Measurements from ENCODE around the gene STIM2.
"Not testable (repeated sequence)": the region's sequence is repeated elsewhere in the genome, so short reads cannot be mapped to it uniquely, and the experiment has no call there.

Gene STIM2

DNA sequence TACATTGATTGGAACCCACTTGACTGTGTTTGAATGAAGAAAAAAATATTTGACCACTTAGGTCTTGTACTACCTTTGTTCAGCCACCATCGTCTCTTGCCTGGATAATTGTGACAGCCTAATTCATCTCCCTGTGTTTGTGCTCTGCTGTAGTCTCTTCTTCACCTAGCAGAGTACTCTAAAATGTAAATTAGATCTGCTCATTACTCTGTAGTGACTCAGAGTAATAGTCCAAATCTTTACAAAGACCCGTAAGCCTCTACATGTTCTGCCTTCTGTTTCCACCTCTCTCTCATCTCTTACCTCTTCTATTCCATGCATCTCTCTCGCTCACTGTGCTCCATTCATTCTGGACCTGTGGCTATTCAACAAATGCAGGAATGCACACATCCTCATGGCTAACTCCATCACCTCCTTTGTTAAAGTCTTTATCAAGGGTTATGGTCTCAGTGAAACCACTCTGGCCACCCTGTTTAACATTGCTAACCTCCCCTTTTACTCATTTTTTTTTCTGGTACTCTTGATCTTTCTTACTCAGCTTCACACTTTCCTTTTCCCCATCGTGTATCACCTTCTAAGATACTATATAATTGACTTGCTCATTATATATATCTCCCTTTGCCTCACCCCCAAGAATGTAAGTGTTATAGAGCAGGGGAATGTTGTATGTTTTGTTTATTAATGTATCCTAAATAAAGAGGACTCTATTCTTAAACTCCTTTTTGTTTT, 98.4 kb downstream of the STIM2 start:
- no peak for DNase-seq

DNA sequence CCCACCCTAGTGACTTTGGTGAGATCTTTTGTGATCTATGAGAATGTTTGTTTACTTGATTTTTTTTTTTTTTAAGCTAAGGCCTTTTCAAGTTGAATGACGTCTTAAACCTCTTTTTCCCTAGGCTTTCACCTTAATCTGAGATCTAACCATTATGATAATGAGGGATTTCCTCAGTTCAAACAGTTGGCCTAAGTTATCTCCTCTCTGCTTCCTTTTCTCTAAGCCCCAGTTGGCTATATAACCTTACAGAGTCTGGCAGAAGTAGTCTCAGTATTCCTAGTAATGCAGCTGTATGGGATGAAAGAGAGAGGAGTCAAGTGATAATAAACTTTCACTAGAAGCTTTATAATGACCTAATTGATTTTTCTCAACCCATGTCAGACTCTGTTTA, 99.0 kb downstream of the STIM2 start:
- no peak for DNase-seq

DNA sequence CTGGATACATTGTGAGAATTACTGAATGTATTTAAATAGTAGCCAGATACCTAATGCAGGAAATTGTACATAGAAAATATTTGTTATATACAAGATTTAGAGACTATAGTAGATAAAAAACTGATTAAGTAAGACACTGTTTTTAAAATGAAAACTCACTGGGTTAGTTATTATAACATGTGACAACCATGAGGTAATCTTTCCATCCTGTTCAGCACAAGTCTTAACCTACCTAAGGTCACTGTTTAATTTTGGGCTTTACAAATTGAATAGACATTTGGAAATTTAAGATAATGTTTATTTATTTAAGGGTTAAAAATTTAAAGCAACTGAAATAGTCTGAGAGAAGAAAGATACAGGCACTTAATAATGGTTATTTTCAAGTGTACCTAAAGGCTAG, 102.1 kb downstream of the STIM2 start:
- no peak for DNase-seq

DNA sequence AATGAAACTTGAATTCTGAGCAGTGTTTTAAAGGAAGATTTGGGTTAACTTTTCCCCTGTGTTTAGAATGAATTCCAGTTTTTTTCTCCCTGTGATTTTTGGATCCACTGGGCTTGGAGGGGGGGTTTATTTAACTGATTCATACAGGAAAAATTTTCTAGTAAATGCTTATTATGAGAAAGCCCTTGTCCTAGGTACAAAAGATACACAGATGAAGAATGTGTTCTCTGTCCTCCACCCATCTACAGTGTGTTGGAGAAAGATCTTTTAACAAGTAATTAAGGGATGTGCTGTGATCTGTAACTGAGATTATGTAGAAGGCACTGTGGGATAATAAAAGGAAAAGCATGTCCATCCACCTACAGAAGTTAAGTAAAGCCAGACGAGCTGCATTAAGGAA, 103.9 kb downstream of the STIM2 start:
- DNase-seq, result no peak

DNA sequence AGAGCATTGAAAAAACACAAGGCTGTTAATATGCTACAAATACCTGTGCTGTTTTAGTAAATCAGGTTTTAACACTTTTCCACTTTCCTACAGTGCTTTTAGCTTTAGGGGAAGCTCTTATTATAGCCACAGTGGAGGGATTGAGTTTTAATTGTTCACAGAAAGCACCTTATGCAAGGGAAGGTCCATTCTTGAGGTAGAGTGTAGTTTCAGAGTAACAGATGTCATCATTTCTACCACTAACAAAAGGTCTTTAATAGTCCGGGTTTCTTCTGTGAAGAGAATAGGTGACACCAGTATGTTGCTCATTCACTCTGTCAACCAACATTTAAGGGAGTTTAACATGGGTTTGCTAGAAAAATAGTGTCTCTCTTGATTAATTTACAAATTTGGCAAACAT, 104.4 kb downstream of the STIM2 start:
- no peak for DNase-seq

DNA sequence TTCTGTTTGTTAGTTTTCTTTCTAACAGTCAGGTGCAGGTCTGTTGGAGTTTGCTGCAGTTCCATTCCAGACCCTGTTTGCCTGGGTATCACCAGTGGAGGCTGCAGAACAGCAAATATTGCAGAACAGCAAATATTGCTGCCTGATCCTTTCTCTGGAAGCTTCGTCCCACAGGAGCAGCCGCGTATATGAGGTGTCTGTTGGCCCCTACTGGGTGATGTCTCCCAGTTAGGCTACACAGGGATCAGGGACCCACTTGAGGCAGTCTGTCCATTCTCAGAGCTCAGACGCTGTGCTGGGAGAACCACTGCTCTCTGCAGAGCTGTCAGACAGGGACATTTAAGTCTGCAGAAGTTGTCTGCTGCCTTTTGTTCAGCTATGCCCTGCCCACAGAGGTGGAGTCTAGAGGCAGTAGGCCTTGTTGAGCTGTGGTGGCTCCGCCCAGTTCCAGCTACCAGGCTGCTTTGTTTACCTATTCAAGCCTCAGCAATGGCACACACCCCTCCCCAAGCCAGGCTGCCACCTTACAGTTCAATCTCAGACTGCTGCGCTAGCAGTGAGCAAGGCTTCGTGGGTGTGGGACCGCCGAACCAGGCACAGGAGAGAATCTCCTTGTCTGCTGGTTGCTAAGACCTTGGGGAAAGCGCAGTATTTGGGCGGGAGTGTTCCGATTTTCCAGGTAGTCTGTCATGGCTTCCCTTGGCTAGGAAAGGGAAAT, 115.0 kb downstream of the STIM2 start:
- DNase-seq, result not testable (repeated sequence)

DNA sequence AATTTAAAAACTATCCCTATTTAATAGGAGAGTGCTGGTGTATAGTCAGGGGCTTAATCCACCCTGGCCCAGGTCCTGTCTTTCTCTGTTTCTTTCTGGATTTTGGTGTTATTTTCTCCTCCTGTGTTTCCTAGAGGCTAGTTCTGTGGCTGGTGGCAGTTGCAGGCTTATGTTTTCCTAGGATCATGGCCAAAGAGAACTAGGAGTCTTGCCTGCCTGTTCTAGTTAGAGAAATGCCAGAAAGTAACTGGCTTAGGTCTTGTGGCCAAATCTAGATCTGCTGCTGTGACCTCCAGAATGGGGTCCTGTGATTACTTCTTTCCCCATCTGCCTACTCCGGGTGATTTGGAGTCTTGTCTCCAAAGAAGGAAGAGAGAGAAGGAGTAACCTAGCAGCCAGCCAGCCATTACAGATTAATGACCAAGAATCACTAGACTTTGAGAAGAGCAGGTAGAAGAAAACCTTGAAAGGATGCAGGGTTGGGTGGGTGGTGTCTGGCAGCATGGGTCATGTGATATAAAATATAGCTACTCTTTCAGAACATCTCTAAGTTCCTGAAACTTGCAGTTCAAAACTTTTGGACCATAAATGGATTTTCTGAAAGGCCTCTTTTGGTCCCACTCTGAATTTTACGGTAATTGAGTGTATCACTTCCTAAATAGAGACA, 117.9 kb downstream of the STIM2 start:
- no peak for DNase-seq

DNA sequence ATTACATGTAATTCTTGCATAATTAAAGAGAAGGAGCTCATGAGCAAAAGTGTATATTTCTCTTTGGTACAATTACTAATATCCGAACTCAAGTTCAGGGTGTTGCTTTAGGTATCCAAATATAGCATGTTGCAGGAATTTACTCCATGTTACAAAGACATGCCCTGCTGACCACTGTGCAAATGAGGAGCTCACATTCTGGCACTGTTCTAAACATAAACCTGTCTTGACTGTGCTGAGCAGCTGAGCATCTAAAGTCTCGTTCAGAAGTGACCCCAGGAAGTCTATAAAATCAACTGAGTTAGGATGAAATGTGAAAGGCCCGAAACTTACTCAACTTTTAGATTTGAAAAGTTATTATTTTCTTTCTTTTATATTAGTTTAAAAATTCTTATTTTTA, 124.3 kb downstream of the STIM2 start:
- DNase-seq, result no peak

DNA sequence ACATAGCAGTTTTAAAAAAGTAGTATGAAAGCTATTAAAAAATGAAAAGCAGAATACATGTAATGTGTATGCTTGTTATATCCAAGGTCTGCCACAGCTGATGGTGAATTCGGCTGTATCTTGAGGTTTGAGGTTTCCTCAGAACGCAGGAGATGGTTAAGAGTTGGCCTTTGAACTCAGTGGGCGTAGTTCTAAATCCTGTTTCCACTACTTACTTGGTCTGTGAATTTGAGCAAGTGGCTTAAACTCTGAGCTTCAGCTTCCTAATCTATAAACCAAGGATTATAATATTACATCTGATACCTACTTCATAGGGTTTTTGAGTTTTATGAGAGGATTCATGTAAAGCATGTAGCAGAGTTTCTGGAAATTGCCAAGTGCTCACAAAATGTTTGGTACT, 125.2 kb downstream of the STIM2 start:
- DNase-seq, result no peak

DNA sequence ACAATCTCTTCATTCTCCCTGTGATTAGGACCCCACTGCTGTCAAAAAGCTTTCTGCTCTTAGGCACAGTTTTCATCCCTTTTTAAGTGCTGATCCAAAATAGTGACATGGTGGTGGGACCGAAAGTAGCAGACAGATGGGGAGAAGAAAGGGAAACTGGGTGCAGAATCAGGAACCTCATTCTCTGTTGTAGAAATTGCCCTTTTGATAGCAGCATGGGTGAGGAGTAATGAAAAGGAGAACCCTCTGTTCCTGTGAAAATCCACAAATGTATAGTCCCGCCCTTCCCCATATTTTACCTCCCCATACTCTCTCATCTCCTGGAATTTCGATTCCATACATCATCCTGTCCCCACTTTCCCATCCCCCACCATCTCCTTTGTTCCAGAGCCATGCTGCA, 126.5 kb downstream of the STIM2 start:
- no peak for DNase-seq

DNA sequence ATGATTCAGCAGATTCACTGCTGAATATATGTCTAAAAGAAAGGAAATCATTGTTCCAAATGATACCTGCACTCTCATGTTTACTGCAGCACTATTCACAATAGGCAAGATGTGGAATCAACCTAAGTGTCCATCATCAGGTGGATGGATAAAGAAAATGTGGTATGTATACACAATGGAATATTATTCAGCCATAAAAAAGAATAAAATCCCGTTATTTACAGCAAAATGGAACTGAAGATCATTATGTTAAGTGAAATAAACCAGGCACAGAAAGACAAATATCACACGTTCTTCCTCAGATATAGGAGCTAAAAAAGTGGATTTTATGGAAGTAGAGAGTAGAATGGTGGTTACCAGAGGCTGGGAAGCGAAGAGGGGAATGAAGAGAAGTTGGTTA, 130.4 kb downstream of the STIM2 start:
- DNase-seq, result no peak

DNA sequence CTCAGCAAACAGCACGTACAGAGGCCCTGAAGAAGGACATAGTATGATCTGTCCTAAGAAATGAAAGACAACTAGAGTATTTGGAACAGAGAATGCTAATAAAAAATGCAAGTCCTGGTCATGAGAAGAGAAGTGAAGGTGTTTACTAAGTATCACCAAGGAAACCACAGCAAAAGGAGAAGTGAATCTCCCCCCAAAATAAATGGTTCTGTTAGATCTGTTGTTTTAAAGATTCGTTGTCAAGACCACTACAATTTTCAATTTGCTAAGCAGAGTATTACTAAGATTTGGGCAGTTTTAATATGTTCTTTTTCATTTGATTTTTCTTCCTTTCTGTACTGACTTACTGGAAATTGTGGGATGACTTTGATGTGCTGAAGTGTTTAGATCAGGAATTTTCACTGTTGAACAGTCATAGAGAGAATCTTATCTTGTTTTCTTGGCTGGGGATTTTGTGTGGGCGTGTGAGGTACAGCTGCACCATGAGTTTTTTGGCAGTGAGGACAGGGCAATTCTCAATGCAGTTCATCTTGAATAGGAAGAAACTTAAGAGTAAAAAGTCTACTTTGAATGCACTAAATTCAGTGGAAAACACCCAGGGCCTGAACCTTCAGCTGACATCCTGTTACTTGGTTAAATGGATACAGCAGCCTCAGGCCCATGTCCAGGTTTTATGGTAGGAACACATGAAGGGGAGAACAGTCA, 132.2 kb downstream of the STIM2 start:
- peak; percentile 22 for DNase-seq

DNA sequence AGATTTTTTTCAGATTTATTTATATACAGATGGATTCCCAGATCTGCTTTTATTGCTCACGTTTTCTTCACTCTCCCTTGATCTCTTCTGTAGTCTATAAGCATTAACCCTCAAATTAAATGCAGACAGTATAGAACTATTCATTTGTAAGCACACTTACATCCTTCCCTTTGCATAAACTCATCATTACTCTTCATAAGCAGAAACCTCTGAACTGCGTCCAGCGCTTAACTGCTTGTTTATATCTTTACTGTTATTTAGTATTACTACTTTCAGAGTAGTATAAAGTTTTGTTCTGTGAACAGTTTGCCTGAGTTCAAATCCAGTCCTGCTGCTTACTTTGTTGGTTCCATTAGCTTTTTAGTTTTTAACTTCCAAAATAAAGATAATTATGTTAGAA, 132.9 kb downstream of the STIM2 start:
- DNase-seq, result no peak

DNA sequence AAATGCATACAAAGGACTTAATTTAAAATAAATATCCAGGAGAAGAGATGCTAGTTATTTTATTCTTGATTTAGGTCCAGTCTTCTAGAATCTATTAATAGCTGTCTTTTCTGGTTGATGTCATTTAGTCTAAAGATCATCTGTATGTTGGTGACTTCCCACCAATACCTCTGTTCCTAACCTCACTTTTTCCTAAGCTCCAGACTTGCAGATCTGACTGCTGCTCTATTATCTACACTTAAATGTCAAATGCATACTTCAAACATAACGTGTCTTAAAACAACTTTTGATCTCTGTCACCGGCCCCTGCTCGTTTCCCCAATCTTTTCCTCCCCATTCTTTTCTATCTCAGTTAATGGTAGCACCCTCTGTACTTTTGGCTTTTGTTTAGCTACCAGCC, 133.3 kb downstream of the STIM2 start:
- no peak for DNase-seq

DNA sequence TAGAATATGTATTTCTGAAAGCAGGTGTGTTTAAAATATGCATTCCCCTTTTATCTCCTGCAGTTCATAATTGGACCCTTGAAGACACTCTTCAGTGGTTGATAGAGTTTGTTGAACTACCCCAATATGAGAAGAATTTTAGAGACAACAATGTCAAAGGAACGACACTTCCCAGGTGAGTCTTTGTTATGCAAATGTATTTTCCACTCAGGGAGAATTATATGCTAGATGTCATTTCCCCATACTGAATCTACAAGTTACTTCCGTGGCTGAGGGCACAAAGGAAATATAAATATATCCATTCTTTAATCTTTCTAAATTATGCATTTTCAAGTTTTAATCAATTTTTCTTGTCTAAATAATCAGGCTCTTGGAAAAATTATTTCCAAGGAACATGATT, 134.7 kb downstream of the STIM2 start:
- DNase-seq, result no peak

DNA sequence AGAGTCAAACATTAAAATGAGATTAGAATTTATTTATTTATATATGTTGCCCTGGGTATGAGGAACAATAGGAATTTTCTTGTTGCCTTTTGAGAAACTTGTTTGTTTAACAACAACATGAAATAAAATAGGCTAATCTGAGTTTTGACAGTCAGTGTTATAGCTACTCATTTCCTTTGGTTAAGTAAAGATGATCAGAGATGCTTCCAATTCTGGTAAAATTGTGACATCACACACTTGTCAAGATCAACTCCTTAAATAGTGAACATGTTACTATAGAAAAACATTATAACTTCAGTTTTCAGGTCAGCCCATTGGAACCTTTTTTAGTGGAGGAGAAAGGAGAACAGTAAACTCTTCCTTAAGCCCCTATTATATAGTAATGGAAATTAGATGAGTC, 136.1 kb downstream of the STIM2 start:
- no peak for DNase-seq

DNA sequence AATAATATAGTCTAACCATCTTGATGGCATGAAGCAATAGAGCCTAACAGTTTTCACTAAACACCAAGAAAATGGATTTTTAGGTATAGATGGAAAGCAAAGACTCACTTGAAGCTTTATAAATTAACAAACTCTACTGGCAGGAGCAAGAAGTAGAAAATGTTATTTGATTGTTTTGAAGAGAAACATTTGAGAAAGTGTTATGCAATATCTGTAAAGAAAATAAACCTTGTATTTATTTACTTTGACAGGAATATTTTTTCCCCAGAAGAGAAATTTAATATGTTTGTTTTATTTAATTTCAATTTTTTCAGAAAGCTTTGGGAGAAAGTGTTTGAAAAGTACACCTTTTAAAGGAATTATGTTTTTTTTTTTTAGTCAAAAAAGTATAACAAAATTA, 139.0 kb downstream of the STIM2 start:
- DNase-seq, result no peak

DNA sequence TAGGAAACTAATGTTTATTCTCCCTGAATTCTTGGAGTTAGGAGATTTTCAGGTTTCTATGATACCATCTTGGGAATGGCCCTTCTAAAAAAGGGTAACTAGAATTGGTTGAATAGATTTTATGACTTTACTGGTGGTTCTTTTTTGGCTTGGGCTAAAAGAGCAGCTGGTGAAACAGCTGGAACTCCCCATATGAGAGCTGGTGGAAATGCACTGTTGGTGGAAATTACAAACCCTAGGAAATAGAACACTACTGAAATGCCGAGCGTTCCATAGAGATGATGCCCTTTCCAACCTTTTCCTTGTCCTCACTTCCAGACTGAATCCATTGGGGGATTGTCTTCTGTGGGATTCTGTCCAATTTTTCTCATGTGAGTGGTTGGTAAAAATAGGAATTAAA, 139.5 kb downstream of the STIM2 start:
- DNase-seq, result no peak

DNA sequence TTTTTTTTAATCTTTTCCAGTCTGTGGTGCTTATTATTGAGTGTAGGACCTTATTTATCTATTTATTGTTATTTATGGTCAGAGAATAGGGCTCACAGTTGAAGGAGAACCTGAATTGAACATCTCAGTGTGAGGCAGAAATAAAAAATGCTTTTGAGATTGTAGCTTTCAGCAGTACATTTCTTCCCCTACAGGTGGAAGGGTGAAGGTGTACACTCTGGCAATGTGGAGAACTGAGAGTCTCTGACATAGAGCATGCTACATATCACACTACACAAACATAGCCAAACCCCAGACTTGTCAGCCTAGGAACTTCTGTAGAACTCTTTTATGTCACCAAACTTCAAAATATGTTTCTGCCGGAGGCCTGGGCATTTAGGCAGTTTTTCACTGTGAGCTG, 140.2 kb downstream of the STIM2 start:
- no peak for DNase-seq

DNA sequence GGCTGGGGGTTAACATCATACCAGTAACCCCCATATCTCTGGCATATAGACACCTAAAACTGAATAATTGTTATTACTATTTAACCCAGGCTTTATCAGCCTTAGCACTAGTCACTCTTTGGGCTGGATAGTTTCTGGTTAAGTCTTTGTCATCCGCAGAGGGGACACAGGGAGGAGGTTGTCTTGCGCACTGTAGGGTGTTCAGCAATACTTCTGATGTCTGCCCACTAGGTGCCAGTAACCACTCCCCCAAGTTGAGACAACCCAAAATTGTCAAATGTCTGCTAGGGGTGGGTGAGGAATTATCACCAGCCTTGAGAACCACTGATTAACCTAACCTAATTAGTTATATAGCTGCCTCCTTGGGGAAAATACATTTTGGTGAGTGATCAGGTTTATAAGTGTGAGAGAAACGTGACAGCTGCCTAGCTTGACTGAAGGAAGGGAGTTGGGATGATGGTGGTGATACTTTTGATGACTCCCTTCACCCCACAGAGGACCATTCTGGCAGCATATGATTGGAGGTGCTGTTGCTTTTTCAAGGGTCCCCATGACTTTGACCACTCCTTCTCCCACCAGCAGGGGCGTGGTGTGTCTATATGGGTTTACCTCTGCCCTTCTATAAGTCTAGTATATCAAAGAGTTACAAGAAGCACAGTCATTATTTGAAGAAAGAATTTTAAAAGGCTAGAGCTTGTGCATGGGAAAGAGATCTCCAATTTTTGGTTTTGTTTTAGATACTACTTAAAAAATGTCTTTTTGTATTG, 140.9 kb downstream of the STIM2 start:
- no peak for DNase-seq

DNA sequence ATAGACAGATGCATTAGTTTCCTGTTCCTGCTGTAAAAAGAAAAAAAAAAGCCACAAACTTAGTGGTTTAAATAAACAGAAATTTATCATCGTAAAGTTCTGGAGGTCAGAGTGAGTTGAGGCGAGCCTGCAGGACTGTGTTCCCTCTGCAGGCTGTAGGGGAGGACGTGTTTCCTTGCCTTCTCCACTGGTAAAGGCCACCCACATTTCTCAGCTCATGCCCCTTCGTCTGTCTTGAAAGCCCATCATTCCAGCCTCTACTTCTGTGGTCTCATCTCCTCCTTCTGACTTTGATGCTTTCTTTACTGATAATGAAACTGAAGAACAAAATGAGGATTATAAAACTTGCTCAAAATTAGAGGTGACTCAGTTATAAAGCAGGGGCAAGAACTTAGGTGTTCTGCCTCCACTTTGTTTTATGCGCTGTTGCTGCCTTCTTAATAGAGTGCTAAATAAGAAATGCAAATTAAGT, 143.0 kb downstream of the STIM2 start:
- DNase-seq, result no peak

DNA sequence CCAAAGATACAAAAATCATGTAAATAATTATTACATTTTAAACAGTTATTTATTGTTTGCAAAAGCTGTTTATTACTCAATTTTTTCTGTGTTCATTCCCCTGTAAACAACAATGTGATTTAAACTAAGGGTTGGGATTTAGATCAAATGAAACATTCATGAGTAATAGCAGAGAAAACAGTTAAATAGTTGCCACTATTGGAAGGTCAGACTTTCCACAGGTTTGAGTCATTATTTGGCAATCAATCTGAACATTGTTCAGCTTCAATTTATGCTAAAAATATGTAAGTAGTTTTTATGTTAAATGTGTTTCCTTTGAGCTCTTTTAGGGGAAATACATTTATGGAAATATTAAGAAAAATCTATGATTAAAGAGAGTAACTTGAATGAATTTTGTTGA, 144.9 kb downstream of the STIM2 start:
- no peak for DNase-seq

Data from eye (tissue), 1 donor.